NCI-H82 treated with DMSO at 0.1 percent for 48 hours (cell line): ENCODE measurements around the gene DPP9.
A peak's percentile ranks its signal among the peaks of the same experiment; 100 is the strongest.

ENCODE experiments used
- DNase-seq: peaks from one replicate; lab custom pipeline; 2025; ENCODE audit not compliant: unreplicated experiment; lab: John Stamatoyannopoulos, UW

The DPP9 gene

GRCh38 chr19:4712771-4713170 lies 10.9 kb downstream of the DPP9 start:
- no peak for DNase-seq

GRCh38 chr19:4711211-4711610 lies 12.4 kb downstream of the DPP9 start:
- peak; percentile 55 for DNase-seq

- no peak for DNase-seq
Observed at GRCh38 chr19:4710281-4710600, 13.4 kb downstream of the DPP9 start.

- no peak for DNase-seq
Observed at GRCh38 chr19:4709440-4710280, 14.0 kb downstream of the DPP9 start.

- no peak for DNase-seq
Observed at GRCh38 chr19:4707956-4708650, 15.5 kb downstream of the DPP9 start.

- no peak for DNase-seq
Observed at GRCh38 chr19:4707322-4707721, 16.3 kb downstream of the DPP9 start.

- DNase-seq, result no peak
Observed at GRCh38 chr19:4705413-4706131, 18.1 kb downstream of the DPP9 start.

GRCh38 chr19:4704317-4704673 lies 19.3 kb downstream of the DPP9 start:
- DNase-seq, result no peak

- no peak for DNase-seq
Observed at GRCh38 chr19:4703671-4704316, 19.8 kb downstream of the DPP9 start.

GRCh38 chr19:4702764-4703163 lies 20.9 kb downstream of the DPP9 start:
- no peak for DNase-seq

- DNase-seq, result no peak
Observed at GRCh38 chr19:4701557-4701956, 22.1 kb downstream of the DPP9 start.

- DNase-seq, result no peak
Observed at GRCh38 chr19:4700693-4700970, 23.0 kb downstream of the DPP9 start.

GRCh38 chr19:4699826-4700692 lies 23.6 kb downstream of the DPP9 start:
- no peak for DNase-seq

- no peak for DNase-seq
Observed at GRCh38 chr19:4697304-4697703, 26.3 kb downstream of the DPP9 start.

GRCh38 chr19:4695224-4695731 lies 28.4 kb downstream of the DPP9 start:
- no peak for DNase-seq

- no peak for DNase-seq
Observed at GRCh38 chr19:4694211-4694987, 29.2 kb downstream of the DPP9 start.

- no peak for DNase-seq
Observed at GRCh38 chr19:4693471-4694121, 30.0 kb downstream of the DPP9 start.

GRCh38 chr19:4693078-4693350 lies 30.6 kb downstream of the DPP9 start:
- no peak for DNase-seq

GRCh38 chr19:4692251-4693077 lies 31.2 kb downstream of the DPP9 start:
- no peak for DNase-seq
